NCI-H146 (cell line): ENCODE results near the gene TCOF1.

Experiments used
- DNase-seq: peaks from one replicate; lab custom pipeline; 2025; lab: John Stamatoyannopoulos, UW

TCOF1 gene

GRCh38 chr5:150428106-150428876, 70.8 kb downstream of the TCOF1 start:
- DNase-seq, result no peak

DNA sequence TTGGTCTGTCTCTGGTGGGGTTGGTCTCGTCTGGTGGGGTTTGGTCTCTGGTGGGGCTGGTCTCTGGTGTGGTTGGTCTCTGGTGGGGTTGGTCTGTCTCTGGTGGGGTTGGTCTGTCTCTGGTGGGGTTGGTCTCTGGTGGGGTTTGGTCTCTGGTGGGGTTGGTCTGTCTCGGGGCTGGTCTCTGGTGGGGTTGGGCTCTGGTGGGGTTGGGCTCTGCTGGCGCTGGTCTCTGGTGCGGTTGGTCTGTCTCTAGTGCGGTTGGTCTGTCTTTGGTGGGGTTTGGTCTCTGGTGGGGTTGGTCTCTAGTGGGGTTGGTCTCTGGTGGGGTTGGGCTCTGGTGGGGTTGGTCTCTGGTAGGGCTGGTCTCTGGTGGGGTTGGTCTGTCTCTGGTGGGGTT, 71.5 kb downstream of the TCOF1 start:
- no peak for DNase-seq

- DNase-seq, result no peak
These were observed 71.9 kb downstream of the TCOF1 start for GRCh38 chr5:150429410-150429873.

- DNase-seq, result no peak
These were observed 73.6 kb downstream of the TCOF1 start for GRCh38 chr5:150431048-150431447.

DNA sequence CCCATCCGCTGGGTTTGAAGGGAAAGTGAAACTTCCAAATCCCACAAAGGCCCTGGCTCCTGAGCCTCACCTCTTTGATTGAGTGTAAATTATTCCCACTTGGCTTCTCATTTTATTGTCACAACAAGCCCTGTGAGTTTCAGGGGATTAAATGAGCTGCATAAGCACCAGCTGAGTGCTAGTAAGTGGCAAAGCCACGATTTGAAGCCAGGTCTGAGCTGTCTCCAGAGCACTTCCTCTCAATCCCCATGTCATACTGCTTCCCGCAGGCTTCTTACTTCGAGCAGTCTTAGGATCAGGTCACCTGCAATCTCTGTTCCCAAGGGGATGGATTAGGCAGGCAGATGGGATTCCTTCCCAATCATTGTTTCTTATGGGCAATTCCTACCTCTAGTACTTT, 74.1 kb downstream of the TCOF1 start:
- no peak for DNase-seq

- DNase-seq, result no peak
These were observed 77.0 kb downstream of the TCOF1 start for GRCh38 chr5:150434464-150434863.

- DNase-seq, result peak; percentile 75
These were observed 78.7 kb downstream of the TCOF1 start for GRCh38 chr5:150436141-150436680.

DNA sequence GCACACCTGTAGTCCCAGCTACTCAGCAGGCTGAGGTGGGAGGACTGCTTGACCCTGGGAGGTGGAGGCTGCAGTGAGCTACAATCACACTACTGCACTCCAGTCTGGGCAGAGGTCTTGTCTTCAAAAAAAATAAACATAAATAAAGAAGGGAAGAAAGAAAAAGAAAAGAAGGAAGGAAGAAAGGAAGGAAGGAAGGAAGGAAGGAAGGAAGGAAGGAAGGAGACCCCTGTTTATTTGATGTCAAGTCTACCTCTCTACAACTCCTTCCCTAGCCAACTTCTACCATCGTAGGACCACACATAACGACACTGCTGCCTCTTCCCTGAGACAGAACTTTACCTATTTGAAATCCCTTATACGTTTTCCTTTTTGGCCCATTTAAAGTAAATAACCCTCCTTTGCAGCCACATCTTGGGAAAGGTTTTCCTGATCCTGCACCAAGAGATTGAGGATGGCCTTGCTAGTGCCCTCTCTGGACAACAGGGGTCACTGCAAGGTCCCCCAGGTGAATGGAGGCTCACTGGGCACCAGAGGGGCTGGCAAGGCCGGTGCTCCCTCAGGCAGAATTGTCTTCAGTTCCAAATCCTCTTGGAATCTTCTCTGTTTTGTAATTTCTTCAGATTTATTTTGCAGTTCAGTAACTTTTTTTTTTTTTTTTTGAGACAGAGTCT, 81.5 kb downstream of the TCOF1 start:
- peak; percentile 10 for DNase-seq

DNA sequence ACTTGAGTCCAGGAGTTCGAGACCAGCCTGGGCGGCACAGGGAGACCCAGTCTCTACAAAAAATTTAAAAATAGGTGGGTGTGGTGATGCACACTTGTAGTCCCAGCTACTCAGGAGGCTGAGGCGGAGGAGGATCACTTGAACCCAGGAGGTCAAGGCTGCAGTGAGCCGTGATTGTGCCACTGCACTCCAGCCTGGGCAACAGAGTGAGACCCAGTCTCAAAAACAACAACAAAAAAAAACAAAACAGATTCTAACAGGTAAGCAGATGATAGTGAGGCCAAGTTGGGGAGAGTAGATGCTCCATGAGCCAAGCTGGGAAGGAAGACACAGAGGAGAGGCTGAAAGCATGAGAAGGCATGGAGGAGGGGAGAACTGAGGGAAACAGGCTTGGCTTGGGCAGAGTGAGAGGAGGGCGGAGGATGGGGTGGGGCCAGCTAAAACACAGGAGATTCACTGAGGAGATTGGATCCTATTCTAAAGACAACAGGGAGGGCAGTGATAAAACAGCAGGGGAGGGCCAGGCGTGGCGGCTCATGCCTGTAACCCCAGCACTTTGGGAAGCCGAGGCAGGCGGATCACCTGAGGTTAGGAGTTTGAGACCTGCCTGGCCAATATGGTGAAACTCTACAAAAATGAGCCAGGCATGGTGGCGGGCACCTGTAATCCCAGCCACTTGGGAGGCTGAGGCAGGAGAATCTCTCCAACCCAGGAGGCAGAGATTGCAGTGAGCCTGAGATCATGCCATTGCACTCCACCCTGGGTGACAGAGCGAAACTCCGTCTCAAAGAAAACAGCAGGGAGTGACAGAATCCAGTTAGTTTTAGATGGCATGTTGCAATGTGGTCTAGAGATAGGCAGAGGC, 83.7 kb downstream of the TCOF1 start:
- DNase-seq, result no peak

DNA sequence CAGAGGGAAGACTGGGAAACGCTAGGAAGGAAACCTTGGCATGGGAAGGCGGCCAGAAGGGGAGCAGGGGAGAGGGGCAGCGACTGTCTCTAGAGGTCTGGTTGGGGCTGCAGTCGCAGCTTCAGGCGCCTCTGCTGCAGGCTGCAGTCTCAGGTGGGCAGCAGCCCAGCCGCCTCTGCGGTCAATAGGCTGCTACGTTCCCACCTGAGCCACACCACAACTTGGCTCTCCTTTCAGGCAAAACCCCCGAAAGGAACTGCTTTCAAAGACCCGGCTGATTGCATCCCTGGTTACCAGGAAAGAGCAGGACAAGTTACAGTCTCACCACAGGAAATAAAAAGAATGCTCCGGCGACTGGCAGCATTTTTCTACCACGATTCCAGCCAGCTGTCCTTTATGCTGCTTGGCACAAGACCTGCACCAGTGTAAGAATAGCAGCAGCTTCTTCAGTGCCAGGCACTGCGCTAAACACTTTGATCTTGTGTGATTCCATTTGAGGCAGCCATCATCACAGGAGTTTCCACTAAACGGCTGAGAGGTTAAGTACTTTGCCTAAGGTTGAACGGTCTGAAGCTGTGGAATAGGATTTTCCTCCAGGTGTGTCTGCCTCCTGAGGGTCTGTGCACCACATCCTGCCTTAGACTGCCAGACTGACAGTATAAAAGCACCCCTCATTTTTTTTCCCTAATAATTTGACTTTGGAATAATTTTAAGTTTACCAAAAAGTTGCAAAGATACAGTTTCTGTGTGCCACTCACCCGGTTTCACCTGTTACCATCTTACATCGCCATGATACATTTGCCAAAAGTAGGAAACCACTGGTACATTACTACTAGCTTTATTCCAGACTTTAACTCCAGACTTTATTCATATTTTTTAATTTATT, 84.6 kb downstream of the TCOF1 start:
- no peak for DNase-seq

DNA sequence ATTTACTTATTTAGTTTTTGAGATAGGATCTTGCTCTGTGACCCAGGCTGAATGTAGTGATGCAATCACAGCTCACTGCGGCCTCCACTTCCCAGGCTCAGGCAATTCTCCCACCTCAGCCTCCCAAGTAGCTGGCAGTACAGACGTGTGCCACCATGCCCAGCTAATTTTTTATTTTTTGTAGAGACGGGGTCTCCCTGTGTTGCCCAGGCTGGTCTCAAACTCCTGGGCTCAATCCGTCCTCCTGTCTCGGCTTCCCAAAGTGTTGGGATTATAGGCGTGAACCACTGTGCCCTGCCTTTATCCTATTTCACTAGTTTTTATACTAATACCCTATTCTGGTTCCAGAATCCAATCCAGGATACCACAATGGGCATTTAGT, 85.2 kb downstream of the TCOF1 start:
- no peak for DNase-seq

GRCh38 chr5:150443242-150444075, 86.0 kb downstream of the TCOF1 start:
- DNase-seq, result no peak

GRCh38 chr5:150444770-150445169, 87.3 kb downstream of the TCOF1 start:
- no peak for DNase-seq

DNA sequence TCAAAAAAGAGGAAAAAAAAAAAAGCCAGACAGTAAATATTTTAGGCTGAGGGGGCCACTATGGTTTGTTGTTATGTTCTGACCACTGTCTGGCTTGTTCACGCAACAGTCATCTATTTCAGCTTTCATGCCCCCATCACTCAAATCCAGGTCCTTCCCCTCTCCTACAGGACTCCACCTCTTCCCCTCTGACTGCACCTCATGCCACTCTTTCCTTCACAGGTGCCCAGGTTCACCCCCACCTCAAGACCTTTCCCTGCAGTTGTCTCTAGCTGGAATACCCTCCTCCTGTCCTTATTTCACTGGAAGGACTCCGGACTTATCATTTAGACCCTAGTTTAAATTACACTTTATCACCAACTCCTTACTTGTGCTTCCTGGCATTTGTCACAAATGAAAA, 88.6 kb downstream of the TCOF1 start:
- no peak for DNase-seq

GRCh38 chr5:150446583-150446982, 89.1 kb downstream of the TCOF1 start:
- DNase-seq, result no peak

DNA sequence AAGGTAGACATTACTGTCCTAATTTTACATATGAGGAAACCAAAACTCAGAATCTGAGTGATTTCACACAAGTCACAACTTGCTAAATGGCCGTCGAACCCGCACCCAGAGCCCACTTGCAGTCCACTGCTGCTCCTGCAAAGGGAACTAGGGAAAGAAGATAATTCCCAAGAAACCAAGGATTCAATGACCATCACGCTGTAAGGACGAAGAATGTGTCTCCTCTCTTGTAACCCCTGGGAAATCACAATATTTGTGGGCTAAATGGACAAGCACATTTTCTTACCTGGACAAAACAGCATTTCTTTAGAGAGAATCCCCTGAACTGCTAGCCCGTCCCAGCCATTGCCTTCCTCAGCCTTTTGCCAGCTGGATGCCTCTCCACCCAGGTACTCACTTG, 89.7 kb downstream of the TCOF1 start:
- no peak for DNase-seq

DNA sequence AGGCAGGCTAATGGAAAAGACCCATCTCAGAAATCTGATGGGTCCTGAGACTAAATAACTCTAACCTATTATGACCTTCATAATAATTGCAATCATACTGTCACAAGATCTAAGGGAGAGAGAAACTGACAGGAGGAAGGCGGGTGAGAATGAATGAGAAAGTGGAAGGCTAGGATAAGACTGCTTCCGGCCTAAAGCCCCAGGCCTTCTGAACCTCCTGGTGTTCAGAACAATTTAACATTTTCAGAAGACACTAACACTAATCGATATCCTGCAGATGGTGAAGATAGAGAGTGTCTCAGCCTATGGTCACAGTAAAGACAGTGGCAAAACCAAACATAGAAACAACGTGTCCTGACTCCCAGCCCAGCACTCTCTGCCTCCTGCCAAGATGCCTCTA, 90.8 kb downstream of the TCOF1 start:
- DNase-seq, result no peak

- no peak for DNase-seq
These were observed 91.5 kb downstream of the TCOF1 start for GRCh38 chr5:150448952-150449516.
